ENCODE results near the gene ADCYAP1R1.

GRCh38 chr7:31036924-31037323 is 15.2 kb upstream of the ADCYAP1R1 start:
- no peak for TF ChIP-seq ZNF274 (IDR thresholded peaks at IDR 0.05; ENCODE audit: low read depth, low read length)
- TF ChIP-seq, protein P1, sequence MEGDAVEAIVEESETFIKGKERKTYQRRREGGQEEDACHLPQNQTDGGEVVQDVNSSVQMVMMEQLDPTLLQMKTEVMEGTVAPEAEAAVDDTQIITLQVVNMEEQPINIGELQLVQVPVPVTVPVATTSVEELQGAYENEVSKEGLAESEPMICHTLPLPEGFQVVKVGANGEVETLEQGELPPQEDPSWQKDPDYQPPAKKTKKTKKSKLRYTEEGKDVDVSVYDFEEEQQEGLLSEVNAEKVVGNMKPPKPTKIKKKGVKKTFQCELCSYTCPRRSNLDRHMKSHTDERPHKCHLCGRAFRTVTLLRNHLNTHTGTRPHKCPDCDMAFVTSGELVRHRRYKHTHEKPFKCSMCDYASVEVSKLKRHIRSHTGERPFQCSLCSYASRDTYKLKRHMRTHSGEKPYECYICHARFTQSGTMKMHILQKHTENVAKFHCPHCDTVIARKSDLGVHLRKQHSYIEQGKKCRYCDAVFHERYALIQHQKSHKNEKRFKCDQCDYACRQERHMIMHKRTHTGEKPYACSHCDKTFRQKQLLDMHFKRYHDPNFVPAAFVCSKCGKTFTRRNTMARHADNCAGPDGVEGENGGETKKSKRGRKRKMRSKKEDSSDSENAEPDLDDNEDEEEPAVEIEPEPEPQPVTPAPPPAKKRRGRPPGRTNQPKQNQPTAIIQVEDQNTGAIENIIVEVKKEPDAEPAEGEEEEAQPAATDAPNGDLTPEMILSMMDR (IDR thresholded peaks at IDR 0.05 in 2 of 3, conservative IDR thresholded peaks at IDR 0.05 in 1 of 3; ENCODE audit: borderline replicate concordance in 1 of 3, insufficient read depth in 1 of 3, low read depth in 2 of 3, low read length in 2 of 3): no peak
- no peak for TF ChIP-seq EGR1 (IDR thresholded peaks at IDR 0.05; ENCODE audit: low read depth)
- no peak for TF ChIP-seq RAD21 (IDR thresholded peaks at IDR 0.05; ENCODE audit: low read depth)
- TF ChIP-seq POLR2AphosphoS5 (IDR thresholded peaks at IDR 0.05; ENCODE audit: low read depth, low read length): no peak
- no peak for TF ChIP-seq JUND (IDR thresholded peaks at IDR 0.05)

Measured in HCT116 (cell line).